Dendritic cell treated with granulocyte-macrophage colony-stimulating factor and Interleukin-4, amounts not matched to agents 40 ng/mL and 50 ng/mL, for 4 days (primary cell): ENCODE data around the gene SPSB1.
A peak's percentile ranks its signal among the peaks of the same experiment; 100 is the strongest.

ENCODE experiments used
- H3K27ac Mint-ChIP-seq: one replicate; pipeline ENCODE4 v1.8.0; 2022; ENCODE audit warnings: mild to moderate bottlenecking, mixed read lengths
- H3K27me3 Mint-ChIP-seq: one replicate; pipeline ENCODE4 v1.8.0; 2022; ENCODE audit warnings: mild to moderate bottlenecking, mixed read lengths
- H3K36me3 Mint-ChIP-seq: one replicate; pipeline ENCODE4 v1.8.0; 2022; ENCODE audit warnings: low read depth, mixed read lengths
- H3K4me1 Mint-ChIP-seq: one replicate; pipeline ENCODE4 v1.8.0; 2022; ENCODE audit warnings: low read depth, mixed read lengths
- H3K4me3 Mint-ChIP-seq: one replicate; pipeline ENCODE4 v1.8.0; 2022; ENCODE audit warnings: mild to moderate bottlenecking, moderate library complexity, mixed read lengths
- H3K9me3 Mint-ChIP-seq: one replicate; pipeline ENCODE4 v1.8.0; 2022; ENCODE audit warnings: mixed read lengths
- intact Hi-C: fragments of 100-400 bp; cut with micrococcal nuclease; formaldehyde crosslinking; loops from one replicate; pipeline ENCODE4 v1.15.0; 2022

SPSB1 gene

DNA sequence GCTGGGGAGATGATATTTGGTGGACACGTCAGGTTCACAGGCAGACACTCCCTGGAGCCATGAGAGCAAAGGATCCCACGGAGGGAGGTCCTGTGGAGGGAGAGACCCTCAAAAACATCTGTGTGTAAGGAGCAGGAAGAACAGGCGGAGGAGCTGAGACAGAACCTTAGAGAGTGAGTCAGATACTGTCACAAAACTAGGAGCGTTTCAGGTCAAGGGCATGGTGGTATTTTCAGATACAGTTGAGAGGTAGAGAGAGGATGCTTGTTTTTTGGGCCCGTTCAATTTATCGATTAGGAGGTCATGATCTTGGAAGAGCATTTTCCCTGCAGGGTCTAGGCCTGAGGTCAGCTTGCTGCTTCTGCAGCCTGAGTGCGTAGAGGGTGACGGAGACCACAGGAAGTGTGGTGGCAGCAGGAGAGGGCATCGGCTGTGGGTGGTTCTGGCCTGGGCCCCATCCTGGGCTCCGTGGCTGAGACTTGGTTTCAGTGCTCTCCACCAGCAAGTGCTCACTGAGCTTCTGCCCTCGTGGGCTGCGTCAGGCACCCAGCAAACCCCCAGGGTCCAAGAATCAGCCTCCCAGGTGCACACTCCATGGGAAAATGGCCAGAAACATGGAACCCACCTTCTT lies 39.9 kb downstream of the SPSB1 start:
- Mint-ChIP-seq H3K9me3 (no peaks in the 10 kb centered on the region), H3K27me3 (peaks cover 10% of the 10 kb centered on the region), H3K27ac (peak overlapping the region; percentile 4), H3K4me3 (no peak overlapping the region), H3K36me3 (no peaks in the 10 kb centered on the region), H3K4me1 (peaks cover 17% of the 10 kb centered on the region)
- intact Hi-C loops = no loop called here

DNA sequence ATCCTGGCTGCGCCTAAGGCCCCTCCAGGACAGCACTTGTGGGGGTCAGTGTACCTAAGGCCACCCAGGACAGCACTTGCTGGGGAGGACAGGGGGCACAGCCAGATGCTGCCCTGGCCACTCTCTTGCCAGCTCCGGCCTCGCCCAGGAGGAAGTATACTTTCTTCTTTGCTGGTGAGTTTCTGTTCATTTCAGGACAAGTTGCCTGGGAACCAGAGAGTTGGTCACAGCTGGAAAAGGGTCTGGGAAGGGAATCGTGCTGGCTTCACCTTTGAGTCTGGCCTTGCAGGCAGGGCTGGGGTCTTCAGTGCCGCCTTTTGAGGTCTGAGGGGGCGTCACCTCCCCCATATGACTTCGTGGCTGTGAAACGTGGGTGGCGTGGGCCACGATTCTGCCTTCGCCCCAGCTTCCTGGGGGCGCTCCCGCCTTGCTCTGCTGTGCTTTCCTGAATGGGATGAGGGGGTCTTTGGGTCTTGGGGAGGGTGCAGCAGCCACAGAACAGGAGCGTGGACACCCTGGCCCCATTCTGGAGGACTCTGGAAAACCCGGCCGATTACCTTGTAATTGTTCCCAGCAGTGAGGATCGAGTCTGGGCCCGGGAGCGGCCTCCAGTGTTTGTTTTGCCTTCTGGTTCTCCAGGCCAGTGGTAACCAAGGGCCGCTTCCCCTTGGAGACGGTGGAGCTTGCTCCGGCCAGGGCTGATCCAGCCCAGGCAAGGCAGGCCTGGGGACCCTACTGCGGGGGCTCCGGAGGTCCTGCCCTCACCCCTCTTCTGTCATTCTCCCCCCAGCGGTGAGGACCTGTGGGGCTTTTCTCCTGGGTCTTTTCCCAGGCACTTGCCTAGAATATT lies 45.9 kb downstream of the SPSB1 start:
- intact Hi-C loops = no loop called here
- Mint-ChIP-seq H3K4me3 (no peak overlapping the region), H3K9me3 (no peaks in the 10 kb centered on the region), H3K27me3 (peaks cover 22% of the 10 kb centered on the region), H3K4me1 (peaks cover 53% of the 10 kb centered on the region), H3K36me3 (no peaks in the 10 kb centered on the region), H3K27ac (peak overlapping the region; percentile 80)

- H3K27ac Mint-ChIP-seq = peak overlapping the region; percentile 80
- peak overlapping the region; percentile 13 for H3K4me3 Mint-ChIP-seq
- intact Hi-C loops = no loop called here
- H3K9me3 Mint-ChIP-seq = no peaks in the 10 kb centered on the region
- H3K27me3 Mint-ChIP-seq = peaks cover 27% of the 10 kb centered on the region
- H3K36me3 Mint-ChIP-seq = no peaks in the 10 kb centered on the region
- peaks cover 53% of the 10 kb centered on the region for H3K4me1 Mint-ChIP-seq
These were observed 47.6 kb downstream of the SPSB1 start for GRCh38 chr1:9340172-9340854.

DNA sequence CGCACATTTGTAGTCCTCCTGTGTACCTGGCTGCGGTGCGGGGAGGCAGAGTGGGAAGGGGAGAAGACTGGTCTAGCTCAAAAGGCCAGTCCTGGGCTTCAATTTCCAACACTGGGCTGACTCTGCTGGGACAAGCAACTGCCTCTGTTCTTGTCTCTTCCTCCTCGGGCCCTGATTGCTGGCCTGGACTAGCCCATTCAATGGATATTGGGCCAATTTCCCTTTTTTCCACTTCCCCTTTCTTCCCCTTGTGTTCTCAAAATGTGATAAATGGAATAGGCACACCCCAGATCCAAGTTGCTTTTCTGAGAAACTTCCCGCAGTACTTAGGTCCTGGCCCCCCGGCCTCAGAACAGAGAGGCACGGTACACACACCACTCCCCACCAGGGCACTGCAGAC lies 48.2 kb downstream of the SPSB1 start:
- Mint-ChIP-seq H3K27ac (peak overlapping the region; percentile 80), H3K4me1 (peaks cover 53% of the 10 kb centered on the region), H3K27me3 (peaks cover 32% of the 10 kb centered on the region), H3K4me3 (no peak overlapping the region), H3K36me3 (no peaks in the 10 kb centered on the region), H3K9me3 (no peaks in the 10 kb centered on the region)
- intact Hi-C loops = no loop called here

DNA sequence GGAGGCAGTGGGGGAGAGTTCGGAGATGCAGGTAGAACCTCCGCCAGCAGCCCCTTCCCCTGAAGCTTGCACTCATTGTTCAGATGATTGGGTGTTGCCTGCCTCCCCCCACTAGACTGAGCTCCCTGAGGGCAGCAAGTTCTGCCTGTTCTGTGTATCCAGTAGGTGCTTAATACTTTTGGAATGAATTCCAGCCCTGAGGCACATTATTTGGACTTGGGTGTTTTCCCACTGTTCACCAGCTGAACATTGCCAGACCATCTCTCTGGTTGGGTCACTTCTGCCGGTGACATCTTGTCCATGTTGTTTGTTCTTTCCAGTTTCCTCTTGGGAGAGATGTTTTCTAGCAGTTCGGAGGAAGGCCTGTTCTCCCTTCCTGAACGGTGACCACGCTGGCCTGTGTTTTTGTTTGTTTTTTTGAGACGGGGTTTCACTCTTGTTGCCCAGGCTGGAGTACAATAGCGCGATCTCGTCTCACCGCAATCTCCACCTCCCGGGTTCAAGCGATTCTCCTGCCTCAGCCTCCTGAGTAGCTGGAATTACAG lies 48.7 kb downstream of the SPSB1 start:
- H3K4me3 Mint-ChIP-seq = no peak overlapping the region
- peaks cover 53% of the 10 kb centered on the region for H3K4me1 Mint-ChIP-seq

GRCh38 chr1:9343269-9343668 lies 50.6 kb downstream of the SPSB1 start:
- Mint-ChIP-seq H3K4me3 (no peak overlapping the region), H3K9me3 (no peaks in the 10 kb centered on the region), H3K27me3 (peaks cover 37% of the 10 kb centered on the region), H3K4me1 (peaks cover 49% of the 10 kb centered on the region), H3K27ac (peak overlapping the region; percentile 80), H3K36me3 (no peaks in the 10 kb centered on the region)
- intact Hi-C loops = no loop called here

More for the DNA sequence above, 48.7 kb downstream of the SPSB1 start:
- Mint-ChIP-seq H3K9me3 (no peaks in the 10 kb centered on the region), H3K27ac (peak overlapping the region; percentile 80), H3K36me3 (no peaks in the 10 kb centered on the region), H3K27me3 (peaks cover 37% of the 10 kb centered on the region)
- intact Hi-C loops = no loop called here

DNA sequence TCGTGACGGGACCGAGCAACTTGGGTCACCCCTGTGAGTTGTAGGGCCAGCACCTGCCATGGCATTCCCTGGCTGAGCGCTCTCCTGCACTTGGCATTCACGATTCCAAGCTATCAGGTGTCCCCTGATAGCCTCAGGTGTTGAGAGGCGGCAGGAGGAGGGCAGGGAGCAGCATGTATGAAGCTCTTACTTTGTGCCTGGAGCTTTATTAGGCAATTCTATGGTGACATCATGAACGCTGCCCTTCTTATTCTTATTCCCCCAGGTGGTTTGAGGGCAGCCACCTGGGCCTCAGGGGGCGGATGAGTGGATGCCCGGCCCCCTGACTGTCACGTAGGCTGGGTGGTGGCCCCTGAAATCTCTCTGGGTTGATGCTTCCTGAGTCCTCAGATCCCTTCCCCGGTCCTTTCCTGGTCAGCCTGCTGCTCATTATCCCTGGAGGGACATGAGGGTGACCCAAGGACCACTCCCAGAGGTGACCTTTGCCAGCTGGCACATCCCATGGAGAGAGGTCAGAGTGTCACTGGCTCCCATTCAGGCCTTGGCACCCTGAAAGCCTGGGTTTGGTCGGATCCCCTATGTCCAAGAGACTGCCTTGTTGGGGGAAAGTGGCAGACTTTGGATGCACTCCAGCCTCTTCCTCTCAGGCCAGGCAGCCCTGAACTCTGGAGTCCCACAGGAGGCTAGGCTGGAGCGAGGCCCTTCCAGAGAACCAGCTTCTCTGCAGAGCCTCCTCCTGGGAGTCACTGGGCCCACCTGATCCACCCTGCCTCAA lies 51.9 kb downstream of the SPSB1 start:
- Mint-ChIP-seq H3K27me3 (peaks cover 35% of the 10 kb centered on the region), H3K27ac (no peak overlapping the region), H3K4me1 (peaks cover 35% of the 10 kb centered on the region), H3K9me3 (no peaks in the 10 kb centered on the region), H3K36me3 (no peaks in the 10 kb centered on the region), H3K4me3 (no peak overlapping the region)
- intact Hi-C loops = no loop called here

- Mint-ChIP-seq H3K27me3 (peaks cover 36% of the 10 kb centered on the region), H3K4me3 (no peak overlapping the region), H3K36me3 (no peaks in the 10 kb centered on the region), H3K27ac (no peak overlapping the region), H3K9me3 (no peaks in the 10 kb centered on the region), H3K4me1 (peaks cover 32% of the 10 kb centered on the region)
- intact Hi-C loops = no loop called here
These were observed 52.8 kb downstream of the SPSB1 start for GRCh38 chr1:9345471-9345870.

- H3K9me3 Mint-ChIP-seq = no peaks in the 10 kb centered on the region
- H3K36me3 Mint-ChIP-seq = no peaks in the 10 kb centered on the region
- no peak overlapping the region for H3K4me3 Mint-ChIP-seq
- H3K27ac Mint-ChIP-seq = no peak overlapping the region
- peaks cover 36% of the 10 kb centered on the region for H3K27me3 Mint-ChIP-seq
- intact Hi-C loops = no loop called here
- H3K4me1 Mint-ChIP-seq = peaks cover 28% of the 10 kb centered on the region
These were observed 53.2 kb downstream of the SPSB1 start for GRCh38 chr1:9345922-9346321.

DNA sequence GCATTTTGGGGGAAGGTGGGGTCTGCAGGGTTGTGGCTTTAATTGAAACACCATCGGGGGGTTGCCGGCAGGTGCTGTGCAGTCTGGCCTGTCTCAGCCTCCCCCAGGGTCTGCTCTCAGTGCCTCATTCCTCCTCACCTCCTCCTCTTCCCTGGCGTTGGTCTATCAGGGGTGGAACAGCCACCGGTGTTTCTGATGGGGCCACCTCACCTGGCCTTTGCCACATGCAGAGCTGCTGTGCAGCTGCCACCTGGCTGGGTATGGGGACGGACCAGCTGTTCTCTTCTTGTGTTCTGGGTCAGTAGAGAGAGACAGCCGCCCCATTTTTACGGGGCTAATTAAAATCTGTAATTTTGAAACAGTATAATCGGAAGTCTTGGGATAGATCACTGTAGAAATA lies 53.9 kb downstream of the SPSB1 start:
- Mint-ChIP-seq H3K36me3 (no peaks in the 10 kb centered on the region), H3K4me1 (peaks cover 21% of the 10 kb centered on the region), H3K27me3 (peaks cover 36% of the 10 kb centered on the region), H3K4me3 (no peak overlapping the region), H3K9me3 (no peaks in the 10 kb centered on the region), H3K27ac (no peak overlapping the region)
- intact Hi-C loops = no loop called here

- Mint-ChIP-seq H3K4me3 (no peak overlapping the region), H3K36me3 (no peaks in the 10 kb centered on the region), H3K9me3 (no peaks in the 10 kb centered on the region), H3K27ac (no peak overlapping the region), H3K27me3 (peaks cover 32% of the 10 kb centered on the region), H3K4me1 (peaks cover 14% of the 10 kb centered on the region)
- intact Hi-C loops = no loop called here
These were observed 54.6 kb downstream of the SPSB1 start for GRCh38 chr1:9347095-9347850.

- Mint-ChIP-seq H3K4me1 (peaks cover 6% of the 10 kb centered on the region), H3K36me3 (no peaks in the 10 kb centered on the region), H3K9me3 (no peaks in the 10 kb centered on the region), H3K4me3 (no peak overlapping the region), H3K27ac (no peak overlapping the region), H3K27me3 (peaks cover 26% of the 10 kb centered on the region)
- intact Hi-C loops = no loop called here
These were observed 56.7 kb downstream of the SPSB1 start for GRCh38 chr1:9349331-9349851.
